IPS-NIHi7 (cell line): ENCODE measurements around the gene COL3A1.

Source experiments
- DNase-seq: peaks from one replicate; pipeline ENCODE4 v3.0.0; 2012; ENCODE audit warnings: mixed read lengths; ENCODE audit errors: extremely low spot score

COL3A1 gene

DNA sequence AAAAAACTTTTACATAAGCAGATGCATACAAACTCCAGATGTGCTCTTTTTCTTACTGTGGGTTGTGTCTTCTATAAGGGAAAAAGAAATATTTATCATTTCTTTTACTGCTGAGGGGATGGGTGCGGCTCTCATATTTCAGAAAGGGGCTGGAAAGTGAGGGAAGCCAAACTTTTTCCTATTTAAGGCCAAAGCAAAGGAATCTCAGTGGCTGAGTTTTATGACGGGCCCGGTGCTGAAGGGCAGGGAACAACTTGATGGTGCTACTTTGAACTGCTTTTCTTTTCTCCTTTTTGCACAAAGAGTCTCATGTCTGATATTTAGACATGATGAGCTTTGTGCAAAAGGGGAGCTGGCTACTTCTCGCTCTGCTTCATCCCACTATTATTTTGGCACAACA, at the start of gene COL3A1:
COL3A1 (plus strand) TSS at position 210 of the 400 bp plus-strand sequence; CDS start at position 327, 117 bp downstream.
- no peak for DNase-seq

DNA sequence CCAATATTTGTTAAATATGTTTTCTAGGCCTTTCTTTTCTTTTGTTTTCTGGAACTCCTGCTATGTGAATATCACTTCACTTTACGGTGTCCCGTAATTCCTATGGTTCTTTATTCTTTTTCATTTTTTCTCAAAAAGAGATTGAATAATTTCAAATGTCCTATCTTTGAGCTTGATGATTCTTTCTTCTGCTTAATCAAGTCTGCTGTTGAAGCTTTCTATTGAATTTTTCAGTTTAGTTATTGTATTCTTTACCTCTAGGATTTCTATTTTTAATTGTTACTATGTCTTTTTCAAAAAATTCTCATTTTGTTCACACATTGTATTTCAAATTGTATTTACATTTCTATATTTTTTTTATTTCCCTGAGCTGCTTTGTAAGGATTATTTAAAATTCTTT, 45.5 kb upstream of the COL3A1 start:
- DNase-seq = no peak

DNA sequence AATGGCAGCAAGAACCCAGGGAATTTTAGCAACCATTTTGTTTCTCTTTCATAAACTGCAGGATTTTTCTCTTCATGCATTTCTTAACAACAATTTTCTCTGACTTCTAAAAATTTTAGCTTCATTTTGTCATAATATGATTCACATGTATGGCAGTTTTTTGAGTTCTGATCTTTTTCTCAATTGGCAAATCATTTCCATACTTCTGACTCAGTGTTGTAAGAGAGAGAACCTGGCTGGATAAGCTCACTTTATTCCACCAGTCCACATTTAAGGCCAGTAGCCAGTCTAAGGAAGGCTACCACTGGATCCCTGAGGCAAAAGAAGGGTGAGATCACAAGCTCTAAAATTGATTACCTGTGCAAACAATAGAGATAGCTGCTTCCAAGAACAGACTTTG, 42.8 kb upstream of the COL3A1 start:
- DNase-seq = no peak

DNA sequence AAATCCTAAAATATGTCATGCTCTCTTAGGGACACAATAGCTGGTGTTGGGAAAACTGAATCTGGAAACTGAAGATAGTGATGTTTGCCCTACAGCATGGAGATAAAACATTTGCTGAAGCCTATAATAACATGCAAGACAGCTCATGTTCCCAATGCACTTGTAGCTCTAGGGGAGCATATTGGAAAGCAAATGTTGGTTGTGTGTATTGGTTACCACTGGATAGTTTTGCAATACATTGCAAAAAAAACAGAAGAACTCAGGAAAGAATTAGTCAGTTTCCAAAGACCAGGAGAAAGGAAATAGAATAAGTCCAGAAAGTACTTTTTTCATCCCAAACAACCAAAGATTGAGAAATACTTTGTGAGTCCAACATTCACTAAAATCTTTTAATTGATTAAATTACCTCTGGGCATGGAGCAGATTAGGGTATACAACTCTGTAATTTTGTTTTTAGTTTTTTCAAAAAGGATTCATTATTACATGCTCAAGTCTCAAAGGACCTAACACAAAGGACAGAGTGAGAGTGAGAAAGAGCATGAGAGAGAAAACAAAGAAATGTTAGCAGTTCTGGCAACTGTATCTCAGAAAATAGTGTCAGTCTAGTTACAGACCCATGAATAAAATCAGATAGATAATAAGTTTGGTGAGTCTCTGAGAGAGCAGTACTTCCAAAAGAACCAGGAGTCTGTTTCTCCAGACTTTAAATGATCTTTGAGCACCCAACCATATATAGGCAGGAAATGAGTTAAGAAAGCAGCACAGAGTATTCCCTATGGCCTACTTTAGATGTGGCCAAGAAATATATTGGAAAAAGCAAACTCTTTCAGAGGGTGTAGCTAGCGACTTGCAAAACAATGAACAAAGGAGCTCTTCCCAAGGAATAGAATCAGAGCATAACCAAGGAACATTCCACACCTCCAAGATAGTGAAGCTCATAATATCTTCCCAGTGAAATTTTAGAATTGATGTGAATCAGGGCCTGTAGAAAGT, 36.6 kb upstream of the COL3A1 start:
- no peak for DNase-seq

DNA sequence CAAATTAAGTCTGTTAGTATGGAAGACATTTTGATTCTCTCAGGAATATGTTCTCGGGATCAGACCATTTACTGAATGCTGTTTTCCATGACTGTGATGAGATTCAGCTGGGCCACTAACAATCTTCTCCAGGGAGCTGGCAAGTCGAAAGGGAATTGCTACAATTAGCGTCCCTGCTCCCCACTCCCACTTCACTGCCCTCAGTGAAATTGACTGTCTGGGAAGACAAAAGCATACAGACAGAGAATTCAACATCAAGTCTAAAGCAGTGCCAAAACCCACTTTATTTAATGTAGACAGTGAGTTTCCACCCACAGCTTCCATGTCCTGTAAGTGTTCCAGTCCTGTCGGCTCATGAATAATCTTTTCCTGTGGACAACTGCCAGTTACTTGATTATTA, 34.0 kb upstream of the COL3A1 start:
- no peak for DNase-seq

DNA sequence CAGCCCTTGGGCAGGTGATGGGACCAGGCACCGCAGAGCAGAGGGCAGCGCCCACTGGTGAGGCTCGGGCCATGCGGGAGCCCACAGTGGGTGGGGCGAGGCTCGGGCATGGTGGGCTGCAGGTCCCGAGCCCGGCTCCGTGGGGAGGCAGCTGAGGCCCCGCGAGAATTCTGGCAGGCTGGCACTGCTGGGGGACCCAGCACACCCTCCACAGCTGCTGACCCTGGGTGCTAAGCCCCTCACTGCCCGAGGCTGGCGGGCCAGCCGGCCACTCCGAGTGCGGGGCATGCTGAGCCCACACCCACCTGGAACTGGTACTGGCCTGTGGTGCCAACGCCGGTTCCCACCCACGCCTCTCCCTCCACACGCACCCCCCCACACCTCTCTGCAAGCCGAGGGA, 29.7 kb upstream of the COL3A1 start:
- no peak for DNase-seq

DNA sequence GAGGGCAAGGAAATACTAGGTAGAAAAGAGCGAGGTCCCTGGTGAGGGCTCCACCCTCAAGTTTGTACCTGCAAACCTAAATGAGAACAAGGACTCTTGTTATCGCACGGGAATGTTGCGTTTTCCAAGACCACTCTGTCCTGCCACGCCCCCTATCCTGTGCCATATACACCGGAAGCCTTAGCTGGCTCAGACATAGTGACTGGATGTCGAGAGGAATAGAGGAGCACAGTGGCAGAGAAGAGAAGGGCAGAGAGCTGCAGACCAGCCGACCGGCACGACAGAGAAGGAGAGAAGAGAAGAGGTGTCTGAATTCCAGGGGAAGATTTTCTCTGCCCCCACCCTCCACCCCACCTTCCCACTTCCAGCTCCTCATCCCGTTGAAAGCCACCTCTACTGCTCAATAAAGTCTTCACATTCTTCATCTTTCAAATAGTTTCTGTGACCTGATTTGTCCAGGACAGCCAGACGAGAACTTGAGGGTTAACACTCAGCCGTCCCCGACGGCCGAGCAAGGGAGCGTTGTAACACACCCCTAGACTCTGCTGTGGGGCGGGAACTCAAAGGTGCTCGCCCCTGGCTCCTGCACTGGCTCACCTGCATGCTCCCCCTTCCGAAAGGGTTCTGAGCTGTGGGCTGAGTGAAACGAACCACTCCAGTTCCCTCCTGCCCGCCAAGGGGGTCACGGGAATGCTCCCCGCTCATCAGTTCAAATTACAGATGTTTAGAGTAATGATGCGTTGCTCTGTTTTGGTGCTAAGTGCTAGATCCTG, 24.9 kb upstream of the COL3A1 start:
- DNase-seq = no peak

DNA sequence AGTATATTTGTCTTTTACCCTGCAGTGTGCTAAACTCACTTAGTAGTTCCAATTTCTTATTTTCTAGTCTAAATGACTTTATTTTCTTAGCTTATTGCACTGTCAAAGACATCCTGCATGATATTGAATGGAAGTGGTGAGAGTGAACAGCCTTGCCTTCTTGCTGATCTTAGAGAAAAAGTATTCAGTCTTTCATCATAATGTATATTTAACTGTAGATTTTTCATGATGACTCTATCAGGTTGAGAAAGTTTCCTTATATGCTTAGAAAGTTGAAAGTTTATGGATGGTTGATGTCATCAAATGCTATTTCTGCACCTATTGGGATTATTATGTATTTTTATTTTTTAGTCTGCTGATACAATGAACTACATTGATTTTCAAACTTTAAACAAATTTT, 21.3 kb upstream of the COL3A1 start:
- DNase-seq = no peak

DNA sequence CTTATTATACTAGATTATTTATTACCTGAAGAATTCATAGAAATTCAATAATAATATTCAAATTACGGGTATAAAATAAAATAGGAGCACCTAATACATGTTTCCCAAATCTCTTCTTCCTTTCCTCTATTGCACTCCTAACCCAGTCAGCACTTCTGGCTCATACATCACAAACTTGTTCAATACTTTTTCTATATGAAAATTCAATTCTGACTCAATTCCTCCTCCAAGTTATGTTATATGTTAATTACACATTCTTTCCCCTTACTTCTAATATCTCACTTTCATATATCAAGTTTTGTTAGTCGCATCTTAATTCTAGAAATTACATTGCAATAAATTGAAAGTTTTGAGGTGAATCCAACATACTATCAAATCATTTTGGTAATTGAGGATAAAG, 17.9 kb upstream of the COL3A1 start:
- DNase-seq = no peak

DNA sequence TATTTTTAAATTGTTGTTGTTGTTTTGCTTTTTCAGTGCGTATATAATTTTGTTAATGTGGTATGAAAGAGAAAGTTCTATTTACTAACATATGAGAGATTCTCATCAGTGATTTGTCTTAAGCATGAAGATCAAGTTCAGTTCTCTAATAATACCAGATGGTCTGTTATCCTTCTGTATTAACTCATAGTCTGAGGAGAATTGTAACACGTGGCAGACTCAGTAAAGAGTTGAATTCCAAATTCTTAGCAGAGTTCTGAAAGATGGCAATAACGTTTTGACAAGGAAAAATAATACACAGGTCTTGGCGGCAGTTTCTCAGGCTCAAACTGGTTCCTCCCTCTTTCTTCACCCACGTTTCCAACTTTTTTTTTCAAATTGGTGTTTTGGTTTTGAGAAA, 17.2 kb upstream of the COL3A1 start:
- DNase-seq = no peak

DNA sequence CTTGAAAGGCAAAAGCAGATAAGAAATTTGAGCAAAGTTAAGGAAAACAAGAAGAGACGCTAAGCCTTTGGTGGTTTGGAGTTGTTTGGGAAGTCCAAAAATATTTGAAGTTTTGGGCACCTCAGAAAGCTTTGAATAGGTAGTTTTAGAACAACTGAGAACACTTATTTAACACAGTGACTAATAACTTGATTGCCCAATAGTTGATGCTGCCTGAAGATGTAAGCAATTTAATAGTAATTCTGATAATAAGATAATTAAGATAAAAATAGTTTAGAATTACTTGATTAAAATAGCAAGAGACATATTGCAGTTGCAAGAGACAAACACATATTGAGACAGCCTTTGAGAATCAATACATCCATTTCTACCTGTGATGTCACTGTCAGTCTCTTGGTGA, 16.5 kb upstream of the COL3A1 start:
- no peak for DNase-seq

DNA sequence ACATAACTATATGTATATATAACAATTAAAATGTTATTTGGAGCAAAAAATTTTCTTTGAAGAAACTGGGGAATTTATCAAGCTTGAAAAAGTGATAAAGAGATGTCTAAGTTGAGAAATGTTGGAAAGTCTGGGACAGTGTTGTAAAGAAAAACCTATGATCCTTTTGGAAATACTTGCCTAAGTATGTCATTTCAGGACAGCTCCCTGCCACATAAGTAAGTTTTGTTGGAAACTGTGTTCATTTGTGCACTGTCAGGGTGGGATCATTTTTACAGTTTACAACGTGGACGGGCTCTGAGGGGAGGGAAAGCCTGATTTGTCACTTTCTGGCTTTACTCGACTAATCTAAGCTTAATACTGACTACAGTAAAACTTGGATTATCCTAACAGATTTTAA, 10.4 kb upstream of the COL3A1 start:
- DNase-seq = no peak

DNA sequence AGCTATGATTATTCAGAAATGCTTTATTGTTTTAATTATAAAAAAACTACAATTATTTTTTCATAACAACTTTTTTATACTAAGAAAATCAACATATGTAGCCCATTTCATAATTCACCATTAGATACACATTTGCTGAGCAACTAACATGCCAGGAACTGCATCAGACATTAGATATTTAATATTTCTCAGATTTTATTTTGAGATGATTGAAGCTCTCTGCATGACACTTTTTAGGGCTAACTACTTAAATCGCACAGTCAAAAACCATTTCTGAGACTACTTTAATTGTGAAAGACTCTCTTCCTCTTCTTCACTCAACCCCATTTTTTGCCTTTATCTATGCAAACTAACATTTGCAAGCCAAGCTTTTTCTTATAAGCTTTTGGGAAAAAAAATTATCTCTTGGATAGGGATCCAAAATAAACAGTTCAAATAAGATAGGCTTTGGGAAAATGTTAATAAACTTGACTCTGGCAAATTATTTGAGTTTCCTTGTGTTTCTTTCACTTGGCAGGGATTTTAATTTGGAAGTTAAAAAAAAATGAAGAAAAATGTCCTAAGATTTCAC, 9.1 kb upstream of the COL3A1 start:
- no peak for DNase-seq

DNA sequence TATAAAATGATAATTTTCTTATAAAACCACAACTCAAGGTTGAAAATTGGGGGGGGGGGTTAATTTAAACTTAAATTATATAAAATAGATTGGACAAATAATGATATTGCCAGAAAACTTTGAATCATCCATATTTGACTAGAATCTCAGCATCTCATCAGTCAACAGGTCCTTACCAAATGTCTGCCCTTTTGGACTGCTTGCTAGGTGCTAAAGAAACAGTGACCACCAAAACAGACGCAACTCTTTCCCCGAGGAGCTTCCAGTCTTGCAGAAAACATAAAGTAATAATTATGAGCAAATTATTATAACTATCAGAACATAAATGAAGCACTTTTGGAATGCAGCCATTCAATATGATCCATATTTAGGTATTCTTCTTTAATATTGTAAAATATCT, 8.6 kb upstream of the COL3A1 start:
- DNase-seq = no peak

DNA sequence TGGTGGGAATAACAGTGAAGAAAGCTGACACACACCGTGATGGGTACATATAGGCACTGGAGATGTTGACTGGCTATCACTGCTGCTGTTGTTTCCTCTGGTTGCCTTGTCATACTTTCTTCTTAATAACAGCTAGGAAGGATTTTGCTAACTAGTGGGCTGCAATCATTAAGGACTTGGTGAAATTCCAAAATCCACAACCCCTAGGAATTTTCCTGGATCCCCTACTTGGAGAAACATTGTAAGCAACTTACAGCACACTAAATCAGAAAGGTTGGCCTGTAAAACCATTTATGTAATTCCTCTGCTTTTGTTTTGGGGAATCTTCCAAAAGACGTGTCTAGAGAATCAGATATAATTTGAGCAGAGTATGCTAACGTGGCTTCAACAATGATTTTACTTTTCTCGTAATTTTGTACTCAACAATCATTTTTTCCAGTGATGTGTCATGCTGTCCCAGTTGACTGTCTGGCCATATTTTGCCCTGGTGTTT, 8.0 kb upstream of the COL3A1 start:
- DNase-seq = no peak

DNA sequence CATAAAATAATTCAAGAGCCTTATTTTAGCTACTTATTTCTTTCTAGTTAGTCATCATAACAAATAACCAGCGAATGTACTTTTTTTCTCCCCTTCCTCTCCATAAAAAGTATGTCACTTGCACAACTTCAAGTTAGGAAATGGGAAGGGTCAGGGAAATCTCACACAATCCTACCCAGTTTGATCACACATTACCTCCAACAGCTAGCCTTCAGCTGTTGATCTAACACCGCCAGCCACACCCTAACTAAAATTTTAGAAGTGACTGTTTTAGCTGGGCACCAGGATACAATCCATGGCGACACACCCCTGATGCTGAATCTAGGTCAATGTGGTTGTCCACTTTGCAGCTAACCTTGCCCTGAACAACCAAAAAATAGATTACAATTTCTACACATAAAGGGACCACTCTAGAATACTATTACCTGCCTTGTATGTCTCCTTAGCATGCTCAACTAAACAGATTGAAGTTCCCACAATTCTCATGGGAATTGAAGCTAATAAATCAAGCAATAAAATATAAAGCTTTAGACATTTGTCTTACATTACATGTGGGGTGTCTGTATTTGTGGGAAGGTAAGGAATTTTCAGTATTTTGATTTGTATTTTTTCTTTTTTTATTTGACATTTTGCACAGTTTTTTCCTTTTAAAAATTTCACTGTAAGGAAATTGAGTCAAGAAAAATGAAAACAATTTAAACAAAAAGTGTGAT, 7.3 kb upstream of the COL3A1 start:
- DNase-seq = no peak

DNA sequence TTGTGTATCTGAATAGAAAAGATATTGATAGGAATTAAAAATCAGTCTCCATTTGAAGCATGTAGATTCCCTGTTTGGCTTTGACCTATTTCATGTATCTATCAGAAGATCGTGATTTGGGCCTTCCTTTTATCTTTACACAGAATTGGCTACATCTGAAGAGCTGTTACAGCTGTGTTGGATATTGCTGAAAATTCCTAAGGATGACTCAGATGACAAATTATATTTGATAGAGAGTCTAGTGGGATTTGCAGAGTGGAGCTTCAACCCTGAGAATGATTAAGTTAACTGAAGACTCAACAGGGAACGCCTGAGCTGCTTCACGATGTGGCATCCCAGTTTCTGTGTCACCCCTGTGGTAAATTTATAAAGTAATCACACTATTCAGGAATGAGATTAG, 4.9 kb upstream of the COL3A1 start:
- no peak for DNase-seq

DNA sequence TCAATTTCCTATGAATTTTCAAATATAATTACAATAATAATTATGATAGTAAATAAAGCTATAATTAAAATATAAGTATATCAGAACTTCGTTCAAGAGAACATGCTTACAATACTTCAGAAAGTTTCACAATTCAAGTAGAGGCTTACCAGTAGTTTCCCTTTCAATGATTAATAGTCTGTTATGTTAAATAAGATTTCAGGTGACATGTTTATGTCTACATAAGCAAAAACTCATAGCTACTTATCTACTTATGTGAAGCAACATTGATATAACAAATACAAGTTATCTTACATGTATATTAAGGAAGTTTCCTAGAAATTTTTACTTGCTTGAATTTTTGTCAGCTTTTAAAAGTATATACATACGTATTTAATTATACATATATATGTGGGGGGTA, 4.5 kb upstream of the COL3A1 start:
- DNase-seq = no peak

DNA sequence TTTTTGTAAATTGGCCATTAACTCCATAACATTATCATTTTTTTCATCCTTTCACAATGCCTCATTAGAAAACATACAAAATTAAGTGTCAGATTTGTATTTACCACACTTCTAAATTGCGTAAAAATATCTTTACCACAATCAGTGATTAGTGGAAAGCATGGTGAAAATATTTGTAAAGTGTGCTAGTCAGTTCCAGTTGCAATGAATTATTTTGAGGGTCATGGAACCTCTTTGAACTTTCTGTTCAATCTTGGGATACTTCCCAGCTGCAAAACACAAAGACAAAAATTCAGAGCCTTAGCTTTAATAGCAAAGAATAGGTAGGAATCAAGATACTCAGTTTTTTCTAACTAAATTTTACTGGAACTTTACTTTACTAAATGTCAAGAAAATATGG, 4.0 kb upstream of the COL3A1 start:
- DNase-seq = no peak

DNA sequence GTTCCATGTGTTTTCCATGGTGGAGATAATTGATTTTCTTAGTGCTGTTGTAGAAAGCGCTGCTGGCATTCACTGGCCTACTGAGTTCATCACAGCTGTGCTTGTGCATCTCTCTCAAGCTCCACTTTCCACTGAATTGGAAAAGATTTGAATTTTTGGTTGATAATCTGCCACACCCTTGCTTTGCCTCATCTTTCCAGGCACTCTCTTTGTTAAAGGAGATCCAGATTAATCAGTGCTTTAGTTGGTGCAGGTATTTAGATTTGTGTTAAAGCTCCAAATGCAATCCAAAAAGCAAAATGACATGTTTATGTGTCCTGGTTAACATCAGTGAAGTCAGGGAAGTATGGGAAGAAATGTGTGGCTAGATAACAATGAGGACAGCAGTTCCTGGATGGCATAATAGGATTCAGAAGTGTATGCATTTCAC, 2.7 kb upstream of the COL3A1 start:
- DNase-seq = no peak

DNA sequence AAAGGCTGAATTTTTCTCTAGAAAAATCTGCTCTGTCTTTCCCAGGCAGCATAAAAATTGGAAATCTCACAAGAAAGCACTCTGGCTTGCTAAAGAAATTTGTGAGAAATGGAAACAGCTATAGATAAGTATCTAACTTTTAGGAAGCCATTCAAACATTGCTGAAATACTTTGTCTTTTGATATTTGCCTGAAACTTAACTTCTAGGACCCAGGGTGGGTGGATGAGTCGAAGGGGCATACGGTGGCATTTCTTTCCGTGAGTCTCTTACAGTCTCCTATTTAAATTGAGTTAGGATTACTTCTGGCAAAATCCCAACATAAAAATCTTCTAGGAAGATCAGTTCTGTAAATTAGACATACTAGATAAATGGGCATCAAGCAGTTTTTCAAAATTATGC, 532 bp upstream of the COL3A1 start:
- DNase-seq = no peak
